Erythroblast (primary cell): Measurements from ENCODE around the gene GPR158.

Experiments used
- GATA1 ChIP-seq: IDR thresholded peaks from 2 replicates; pipeline ENCODE4 v1.6.1; 2011; ENCODE audit warnings: low read depth, mild to moderate bottlenecking, control low read depth, low read length, moderate library complexity
- POLR2A ChIP-seq: IDR thresholded peaks from 2 replicates; pipeline ENCODE4 v1.6.1; 2011; ENCODE audit warnings: mild to moderate bottlenecking, low read length

GRCh38 chr10:25502453-25502852 lies 327.7 kb downstream of the GPR158 start:
- TF ChIP-seq POLR2A (no peak), GATA1 (no peak)
